ENCODE results near the gene ATP6V1G3. TPM values are rescaled to one million over a fixed set of nuclear protein-coding genes. Genes with fewer than 3 reads are reported as not detected.

ATP6V1G3 gene
- total RNA-seq, 2 experiments from 2014 or later: not detected

- Mint-ChIP-seq H3K9me3 (peaks cover 2% of the 10 kb centered on the region), H3K4me1 (peaks cover 44% of the 10 kb centered on the region), H3K36me3 (ENCODE audit: low read depth) (no peaks in the 10 kb centered on the region), H3K27me3 (no peaks in the 10 kb centered on the region), H3K27ac (no peak overlapping the region), H3K4me3 (no peak overlapping the region)
- ChIA-PET POLR2A (no interaction called here), CTCF (interaction anchor here (1.0 to 2.5 kb wide), 2 partner anchors 20 to 168 kb away, joined by 3 to 10 read pairs; no protein-coding TSS in a partner anchor)
- DNase-seq: no peak
These were observed 22.8 kb downstream of the ATP6V1G3 start for GRCh38 chr1:198517623-198518199.

GRCh38 chr1:198500096-198500495 is 40.4 kb downstream of the ATP6V1G3 start:
- peaks cover 3% of the 10 kb centered on the region for H3K4me1 Mint-ChIP-seq
- peaks cover 20% of the 10 kb centered on the region for H3K9me3 Mint-ChIP-seq
- no peak overlapping the region for H3K27ac Mint-ChIP-seq
- POLR2A ChIA-PET: no interaction called here
- H3K36me3 Mint-ChIP-seq (ENCODE audit: low read depth): peaks cover 4% of the 10 kb centered on the region
- no peaks in the 10 kb centered on the region for H3K27me3 Mint-ChIP-seq
- CTCF ChIA-PET: interaction anchor here (0.7 kb wide), 1 partner anchor 181 kb away, joined by 3 read pairs; no protein-coding TSS in a partner anchor
- DNase-seq: no peak
- H3K4me3 Mint-ChIP-seq: no peak overlapping the region

DNA sequence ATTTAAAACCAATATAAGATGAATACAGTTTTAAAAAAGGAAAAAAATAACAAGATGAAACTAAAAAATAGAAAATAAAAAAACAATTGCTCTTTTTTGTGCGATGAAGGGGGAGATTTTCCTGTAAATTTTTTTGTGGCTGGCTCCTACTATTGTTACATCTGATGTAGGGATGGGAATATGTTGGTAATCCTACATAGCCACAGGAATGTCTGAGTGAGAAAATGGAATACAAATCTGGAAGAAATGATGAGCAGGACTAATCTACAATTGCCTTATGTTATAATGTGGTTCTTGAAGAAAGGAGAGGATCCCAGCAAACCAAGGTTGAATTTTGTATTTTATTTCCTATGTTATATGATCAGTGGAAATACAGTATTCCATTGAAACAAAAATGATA is 40.9 kb downstream of the ATP6V1G3 start:
- no peak overlapping the region for H3K27ac Mint-ChIP-seq
- ChIA-PET POLR2A (no interaction called here), CTCF (interaction anchor here (0.7 kb wide), 1 partner anchor 181 kb away, joined by 3 read pairs; no protein-coding TSS in a partner anchor)
- peaks cover 3% of the 10 kb centered on the region for H3K4me1 Mint-ChIP-seq
- H3K27me3 Mint-ChIP-seq: no peaks in the 10 kb centered on the region
- peaks cover 20% of the 10 kb centered on the region for H3K9me3 Mint-ChIP-seq
- H3K36me3 Mint-ChIP-seq (ENCODE audit: low read depth): peaks cover 4% of the 10 kb centered on the region
- H3K4me3 Mint-ChIP-seq: no peak overlapping the region
- DNase-seq: no peak

GRCh38 chr1:198498881-198499280 is 41.6 kb downstream of the ATP6V1G3 start:
- no peak overlapping the region for H3K4me3 Mint-ChIP-seq
- ChIA-PET CTCF (interaction anchor here (1.3 kb wide), 1 partner anchor 20 kb away, joined by 3 read pairs; no protein-coding TSS in a partner anchor), POLR2A (no interaction called here)
- no peak for DNase-seq
- no peak overlapping the region for H3K27ac Mint-ChIP-seq
- H3K36me3 Mint-ChIP-seq (ENCODE audit: low read depth): peaks cover 4% of the 10 kb centered on the region
- H3K4me1 Mint-ChIP-seq: peaks cover 3% of the 10 kb centered on the region
- H3K27me3 Mint-ChIP-seq: no peaks in the 10 kb centered on the region
- peaks cover 20% of the 10 kb centered on the region for H3K9me3 Mint-ChIP-seq

- ChIA-PET POLR2A (no interaction called here), CTCF (interaction anchor here (1.3 kb wide), 1 partner anchor 20 kb away, joined by 3 read pairs; no protein-coding TSS in a partner anchor)
- no peak for DNase-seq
- Mint-ChIP-seq H3K27ac (no peak overlapping the region), H3K4me1 (peaks cover 3% of the 10 kb centered on the region), H3K36me3 (ENCODE audit: low read depth) (peaks cover 4% of the 10 kb centered on the region), H3K4me3 (no peak overlapping the region), H3K9me3 (peaks cover 12% of the 10 kb centered on the region), H3K27me3 (no peaks in the 10 kb centered on the region)
These were observed 42.4 kb downstream of the ATP6V1G3 start for GRCh38 chr1:198498103-198498385.

DNA sequence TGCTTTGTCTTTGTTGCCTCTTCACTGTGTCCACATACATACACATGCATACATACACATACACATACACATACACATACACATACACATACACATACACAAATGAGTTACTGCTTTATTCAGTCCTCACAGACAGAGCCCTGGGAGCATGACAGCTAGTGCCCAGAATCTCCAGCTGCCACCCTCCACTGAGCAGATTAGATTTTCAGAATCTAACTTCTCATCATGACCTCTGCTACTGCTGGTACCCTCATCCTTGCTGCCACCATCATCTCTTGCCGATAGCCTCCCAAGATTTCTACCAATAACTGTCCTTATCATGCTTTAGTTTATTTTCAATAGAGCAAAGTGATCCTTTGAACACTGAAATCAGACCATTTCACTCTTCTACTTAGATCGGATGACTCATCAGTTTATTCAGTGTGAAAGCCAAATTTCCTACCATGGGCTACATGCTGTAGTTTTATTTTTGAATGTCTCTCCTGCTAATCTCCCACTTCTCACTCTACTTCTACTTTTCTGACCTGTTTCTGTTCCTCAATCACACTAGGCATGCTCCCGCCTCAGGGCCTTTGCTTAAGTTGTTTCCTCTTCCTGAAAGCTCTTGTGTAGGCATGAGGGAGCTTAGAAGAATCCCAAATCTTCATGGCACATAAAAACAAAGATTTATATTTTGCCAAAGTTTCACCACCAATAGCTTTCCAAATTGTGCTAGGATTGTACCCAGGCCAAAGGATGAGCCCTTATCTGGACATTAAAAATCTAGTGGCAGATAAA is 43.0 kb downstream of the ATP6V1G3 start:
- no peak for DNase-seq
- Mint-ChIP-seq H3K27ac (no peak overlapping the region), H3K4me1 (peaks cover 3% of the 10 kb centered on the region), H3K4me3 (no peak overlapping the region), H3K27me3 (no peaks in the 10 kb centered on the region), H3K9me3 (peaks cover 12% of the 10 kb centered on the region), H3K36me3 (ENCODE audit: low read depth) (peaks cover 4% of the 10 kb centered on the region)
- ChIA-PET CTCF (interaction anchor here (1.3 kb wide), 1 partner anchor 21 kb away, joined by 3 read pairs; no protein-coding TSS in a partner anchor), POLR2A (no interaction called here)

- Mint-ChIP-seq H3K36me3 (ENCODE audit: low read depth) (peaks cover 4% of the 10 kb centered on the region), H3K27ac (no peak overlapping the region), H3K4me1 (peaks cover 3% of the 10 kb centered on the region), H3K9me3 (peaks cover 8% of the 10 kb centered on the region), H3K4me3 (no peak overlapping the region), H3K27me3 (no peaks in the 10 kb centered on the region)
- POLR2A ChIA-PET: no interaction called here
- no peak for DNase-seq
- CTCF ChIA-PET: interaction anchor here (0.6 kb wide), 2 partner anchors 224 to 422 kb away, joined by 3 read pairs; no protein-coding TSS in a partner anchor
These were observed 44.0 kb downstream of the ATP6V1G3 start for GRCh38 chr1:198496216-198497143.

GRCh38 chr1:198495631-198496030 is 44.8 kb downstream of the ATP6V1G3 start:
- POLR2A ChIA-PET: no interaction called here

DNA sequence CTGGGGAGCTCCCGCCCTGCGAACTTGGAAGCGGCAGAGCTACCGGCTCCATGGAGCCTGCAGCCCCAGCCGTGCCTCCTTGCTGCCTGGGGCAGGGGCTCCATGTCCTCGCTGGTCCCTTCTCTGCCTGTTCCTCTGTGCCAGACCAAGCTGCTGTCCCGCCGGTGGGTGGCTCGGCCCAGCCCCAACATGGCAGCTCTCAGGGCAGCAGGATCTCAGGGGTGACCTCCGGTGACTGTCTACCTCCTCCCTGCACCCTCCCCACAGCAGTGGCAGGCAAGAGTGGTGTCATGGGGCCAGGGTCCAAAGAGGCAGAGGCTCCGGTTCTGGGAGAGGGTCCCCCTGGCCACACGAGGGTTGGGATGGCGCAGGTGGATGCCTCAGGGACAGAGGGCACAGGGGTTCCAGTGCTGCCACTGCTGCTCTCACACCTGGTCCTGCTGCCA is 45.8 kb downstream of the ATP6V1G3 start:
- H3K4me3 Mint-ChIP-seq: no peak overlapping the region
- CTCF ChIA-PET: no interaction called here
- POLR2A ChIA-PET: no interaction called here

More at GRCh38 chr1:198495631-198496030, 44.8 kb downstream of the ATP6V1G3 start:
- Mint-ChIP-seq H3K27me3 (no peaks in the 10 kb centered on the region), H3K27ac (no peak overlapping the region), H3K9me3 (peaks cover 7% of the 10 kb centered on the region), H3K4me1 (peaks cover 3% of the 10 kb centered on the region), H3K36me3 (ENCODE audit: low read depth) (peaks cover 4% of the 10 kb centered on the region), H3K4me3 (no peak overlapping the region)
- DNase-seq: no peak
- CTCF ChIA-PET: no interaction called here

GRCh38 chr1:198494139-198494538 is 46.3 kb downstream of the ATP6V1G3 start:
- CTCF ChIA-PET: interaction anchor here (0.5 to 1.3 kb wide), 2 partner anchors 25 to 466 kb away, joined by 4 to 5 read pairs; no protein-coding TSS in a partner anchor
- H3K4me3 Mint-ChIP-seq: no peak overlapping the region
- peaks cover 3% of the 10 kb centered on the region for H3K4me1 Mint-ChIP-seq
- H3K36me3 Mint-ChIP-seq (ENCODE audit: low read depth): no peaks in the 10 kb centered on the region
- POLR2A ChIA-PET: no interaction called here
- H3K9me3 Mint-ChIP-seq: no peaks in the 10 kb centered on the region
- H3K27me3 Mint-ChIP-seq: no peaks in the 10 kb centered on the region
- no peak overlapping the region for H3K27ac Mint-ChIP-seq
- no peak for DNase-seq

More for the DNA sequence above, 45.8 kb downstream of the ATP6V1G3 start:
- Mint-ChIP-seq H3K9me3 (peaks cover 2% of the 10 kb centered on the region), H3K4me1 (peaks cover 3% of the 10 kb centered on the region), H3K27ac (no peak overlapping the region), H3K36me3 (ENCODE audit: low read depth) (no peaks in the 10 kb centered on the region), H3K27me3 (no peaks in the 10 kb centered on the region)
- DNase-seq: no peak

- H3K27ac Mint-ChIP-seq: no peak overlapping the region
- H3K27me3 Mint-ChIP-seq: no peaks in the 10 kb centered on the region
- no peaks in the 10 kb centered on the region for H3K9me3 Mint-ChIP-seq
- DNase-seq: no peak
- peaks cover 3% of the 10 kb centered on the region for H3K4me1 Mint-ChIP-seq
- ChIA-PET CTCF (interaction anchor here (0.6 to 1.3 kb wide), 3 partner anchors 12 to 315 kb away, joined by 3 to 5 read pairs (median 4); no protein-coding TSS in a partner anchor), POLR2A (no interaction called here)
- H3K36me3 Mint-ChIP-seq (ENCODE audit: low read depth): no peaks in the 10 kb centered on the region
- no peak overlapping the region for H3K4me3 Mint-ChIP-seq
These were observed 47.2 kb downstream of the ATP6V1G3 start for GRCh38 chr1:198493329-198493728.

- Mint-ChIP-seq H3K4me1 (peaks cover 3% of the 10 kb centered on the region), H3K27me3 (no peaks in the 10 kb centered on the region), H3K4me3 (no peak overlapping the region), H3K27ac (no peak overlapping the region), H3K9me3 (no peaks in the 10 kb centered on the region), H3K36me3 (ENCODE audit: low read depth) (no peaks in the 10 kb centered on the region)
- CTCF ChIA-PET: interaction anchor here (1.1 to 1.3 kb wide), 2 partner anchors 12 to 26 kb away, joined by 3 to 5 read pairs; no protein-coding TSS in a partner anchor
- POLR2A ChIA-PET: no interaction called here
- no peak for DNase-seq
These were observed 47.6 kb downstream of the ATP6V1G3 start for GRCh38 chr1:198492872-198493271.
